ENCODE data around the gene NOL11.
"Not testable (repeated sequence)": the region's sequence is repeated elsewhere in the genome, so short reads cannot be mapped to it uniquely, and the experiment has no call there.

Gene NOL11

DNA sequence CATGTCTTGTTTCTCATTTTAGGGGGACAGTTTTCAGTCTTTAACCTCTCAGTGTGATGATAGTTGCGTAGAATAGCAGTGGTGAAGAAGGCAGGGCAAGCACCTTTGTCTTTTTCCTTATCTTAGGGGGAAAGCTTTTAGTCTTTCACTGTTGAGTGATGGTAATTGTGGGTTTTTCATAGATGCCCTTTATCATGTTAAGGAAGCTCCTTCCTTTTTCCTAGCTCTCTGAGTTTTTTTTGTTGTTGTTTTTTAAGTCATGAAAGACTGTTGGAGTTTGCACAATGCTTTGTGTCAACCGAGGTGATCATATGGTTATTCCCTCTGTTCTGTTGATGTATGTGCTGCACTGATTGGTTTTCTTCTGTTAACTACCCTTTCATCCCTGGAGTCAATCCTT, 15.7 kb downstream of the NOL11 start:
- Histone ChIP-seq H3K9me3 (ENCODE audit: insufficient read depth, low read depth, low read length) (0 out of 2 replicates have a peak, but pooled peaks cover 3% of the 10 kb centered on the region), H3K27ac (ENCODE audit: low read length) (peak overlapping the region; percentile 23), H3K27me3 (ENCODE audit: insufficient read depth, low read length) (no peaks in the 10 kb centered on the region), H3K4me3 (ENCODE audit: low read length) (peak overlapping the region; percentile 39; the same call in 1 of the 2 replicates), H3K9ac (ENCODE audit: low read depth, low read length) (peak overlapping the region; percentile 67; the same call in 1 of the 2 replicates), H3K36me3 (ENCODE audit: insufficient read depth, low read depth, low read length) (peaks cover 98% of the 10 kb centered on the region), H3K4me1 (ENCODE audit: insufficient read depth, low read length) (peaks cover 12% of the 10 kb centered on the region; the same call in 1 of the 2 replicates)

DNA sequence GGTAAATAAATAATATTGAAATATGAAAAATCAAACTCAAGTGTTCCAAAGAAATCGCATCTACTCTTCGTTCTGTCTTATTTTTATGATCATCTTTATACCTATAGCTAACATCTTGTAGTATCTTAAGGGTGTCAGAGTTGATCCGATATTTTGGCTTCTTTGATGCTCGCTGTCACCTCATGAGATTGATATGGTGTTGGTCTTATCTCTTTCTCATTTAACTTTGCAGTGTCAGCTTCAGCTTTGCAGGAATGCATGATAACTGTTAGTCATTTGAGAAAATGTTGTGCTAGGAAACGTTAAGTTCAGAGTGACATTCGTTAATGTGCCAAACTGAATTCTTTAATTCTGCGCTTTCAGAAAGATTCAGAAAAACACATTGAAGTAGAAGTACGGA, 19.4 kb downstream of the NOL11 start:
- Histone ChIP-seq H3K9me3 (ENCODE audit: insufficient read depth, low read depth, low read length) (no peaks in the 10 kb centered on the region), H3K4me1 (ENCODE audit: insufficient read depth, low read length) (peaks cover 12% of the 10 kb centered on the region; the same call in 1 of the 2 replicates), H3K27me3 (ENCODE audit: insufficient read depth, low read length) (no peaks in the 10 kb centered on the region), H3K36me3 (ENCODE audit: insufficient read depth, low read depth, low read length) (peaks cover 97% of the 10 kb centered on the region), H3K27ac (ENCODE audit: low read length) (no peak overlapping the region), H3K9ac (ENCODE audit: low read depth, low read length) (no peak overlapping the region), H3K4me3 (ENCODE audit: low read length) (no peak overlapping the region)

DNA sequence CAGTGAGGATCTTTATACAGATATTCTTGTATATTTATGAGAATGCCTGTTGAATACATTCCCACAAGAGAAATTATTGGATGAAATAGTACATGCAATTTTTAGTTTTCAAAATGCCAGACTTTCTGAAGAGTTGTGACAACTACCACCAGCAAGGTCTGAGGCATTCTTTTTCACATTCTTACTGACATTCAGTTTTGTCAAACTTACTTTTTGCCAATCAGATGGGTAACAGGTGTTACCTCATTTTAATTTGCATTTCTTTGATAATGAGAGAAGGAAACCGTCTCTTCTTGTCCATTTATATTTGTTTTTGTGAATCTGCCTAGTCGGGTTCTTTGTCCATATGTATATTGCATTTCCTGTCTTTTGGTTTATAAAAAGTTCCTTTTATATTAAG, 24.3 kb downstream of the NOL11 start:
- peaks cover 95% of the 10 kb centered on the region for H3K36me3 ChIP-seq (ENCODE audit: insufficient read depth, low read depth, low read length)
- H3K27me3 ChIP-seq (ENCODE audit: insufficient read depth, low read length), result no peaks in the 10 kb centered on the region
- H3K4me1 ChIP-seq (ENCODE audit: insufficient read depth, low read length), result no peaks in the 10 kb centered on the region
- no peak overlapping the region for H3K27ac ChIP-seq (ENCODE audit: low read length)
- no peaks in the 10 kb centered on the region for H3K9me3 ChIP-seq (ENCODE audit: insufficient read depth, low read depth, low read length)
- H3K9ac ChIP-seq (ENCODE audit: low read depth, low read length), result no peak overlapping the region
- no peak overlapping the region for H3K4me3 ChIP-seq (ENCODE audit: low read length)

DNA sequence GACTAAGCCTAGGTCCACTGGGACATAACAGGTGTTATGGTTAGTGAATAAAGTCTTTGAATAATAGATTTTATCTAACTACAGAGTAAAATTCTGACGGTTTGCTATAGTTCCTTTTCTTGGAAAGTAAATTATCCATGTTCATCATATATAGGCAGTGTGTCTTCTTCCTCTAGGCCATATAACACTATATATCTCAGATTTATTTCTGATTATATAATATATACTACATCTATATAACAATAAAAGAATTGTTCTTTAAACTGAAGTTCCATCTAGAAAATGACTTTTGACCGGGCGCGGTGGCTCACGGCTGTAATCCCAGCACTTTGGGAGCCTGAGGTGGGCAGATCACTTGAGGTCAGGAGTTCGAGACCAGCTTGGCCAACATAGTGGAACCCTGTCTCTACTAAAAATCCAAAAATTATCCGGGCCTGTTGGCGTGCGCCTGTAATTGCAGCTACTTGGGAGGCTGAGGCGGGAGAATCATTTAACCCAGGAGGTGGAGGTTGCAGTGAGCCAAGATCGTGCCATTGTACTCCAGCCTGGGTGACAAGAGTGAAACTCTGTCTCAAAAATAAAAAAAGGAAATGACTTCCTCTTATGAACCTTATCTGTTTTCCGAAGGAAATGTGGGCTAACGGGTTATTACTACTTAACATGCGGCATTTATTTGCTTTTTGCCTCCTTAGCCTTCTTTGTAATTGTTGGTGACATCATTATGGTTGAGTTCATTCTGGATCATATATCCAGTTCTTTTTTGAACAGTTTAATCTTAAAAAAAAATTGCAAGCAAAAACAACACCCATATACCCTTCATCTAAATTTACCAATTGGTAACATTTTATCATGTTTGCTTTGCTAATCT, 29.2 kb downstream of the NOL11 start:
- peaks cover 89% of the 10 kb centered on the region for H3K36me3 ChIP-seq (ENCODE audit: insufficient read depth, low read depth, low read length)
- peaks cover 14% of the 10 kb centered on the region; the same call in 1 of the 2 replicates for H3K4me1 ChIP-seq (ENCODE audit: insufficient read depth, low read length)
- H3K27me3 ChIP-seq (ENCODE audit: insufficient read depth, low read length), result no peaks in the 10 kb centered on the region
- H3K4me3 ChIP-seq (ENCODE audit: low read length), result no peak overlapping the region
- H3K9me3 ChIP-seq (ENCODE audit: insufficient read depth, low read depth, low read length), result no peaks in the 10 kb centered on the region
- no peak overlapping the region for H3K27ac ChIP-seq (ENCODE audit: low read length)
- H3K9ac ChIP-seq (ENCODE audit: low read depth, low read length), result no peak overlapping the region

DNA sequence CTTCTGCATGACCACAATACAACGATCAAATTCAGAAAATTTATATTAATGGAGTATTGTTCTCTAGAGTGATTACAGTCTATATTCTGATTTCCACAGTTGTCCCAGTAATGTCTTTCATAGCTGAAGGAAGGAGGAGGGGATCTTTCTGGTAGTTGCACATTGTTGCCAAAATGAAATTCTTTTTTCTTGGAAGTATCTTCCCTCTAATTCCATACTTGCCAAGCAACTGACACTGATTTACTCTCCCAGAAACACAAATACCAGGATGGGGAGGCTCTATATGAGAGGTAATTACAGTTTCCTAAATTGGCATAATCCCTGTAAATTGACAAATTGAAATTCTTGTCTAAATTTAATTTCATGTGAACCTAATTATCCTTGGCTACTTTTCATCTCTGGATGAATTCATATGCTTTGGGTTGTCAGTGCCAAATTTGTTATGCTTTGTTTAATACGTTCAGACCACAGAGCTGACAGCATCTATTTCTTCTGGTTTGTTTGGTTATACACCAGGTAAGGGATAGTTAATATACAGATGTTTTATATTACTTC, 30.0 kb downstream of the NOL11 start:
- Histone ChIP-seq H3K4me3 (ENCODE audit: low read length) (no peak overlapping the region), H3K27ac (ENCODE audit: low read length) (no peak overlapping the region), H3K27me3 (ENCODE audit: insufficient read depth, low read length) (no peaks in the 10 kb centered on the region), H3K9me3 (ENCODE audit: insufficient read depth, low read depth, low read length) (no peaks in the 10 kb centered on the region), H3K36me3 (ENCODE audit: insufficient read depth, low read depth, low read length) (peaks cover 80% of the 10 kb centered on the region), H3K9ac (ENCODE audit: low read depth, low read length) (peak overlapping the region; percentile 18; the same call in 1 of the 2 replicates), H3K4me1 (ENCODE audit: insufficient read depth, low read length) (peaks cover 14% of the 10 kb centered on the region; the same call in 1 of the 2 replicates)

DNA sequence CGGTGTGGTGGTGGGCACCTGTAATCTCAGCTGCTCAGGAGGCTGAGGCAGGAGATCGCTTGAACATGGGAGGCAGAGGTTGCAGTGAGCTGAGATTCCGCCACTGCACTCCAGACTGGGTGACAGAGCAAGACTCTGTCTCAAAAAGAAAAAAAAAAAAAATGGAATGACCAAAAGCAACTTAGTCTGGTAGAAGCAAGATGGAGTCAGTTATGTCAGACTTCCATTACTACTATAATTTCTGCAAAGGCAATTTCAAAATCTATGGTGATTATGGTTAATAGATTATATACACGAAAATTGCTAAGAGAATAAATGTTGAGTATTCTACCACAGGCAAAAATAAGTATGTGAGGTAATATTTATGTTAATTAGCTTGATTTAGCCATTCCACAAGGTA, 32.3 kb downstream of the NOL11 start:
- Histone ChIP-seq H3K27me3 (ENCODE audit: insufficient read depth, low read length) (no peaks in the 10 kb centered on the region), H3K4me1 (ENCODE audit: insufficient read depth, low read length) (peaks cover 19% of the 10 kb centered on the region; the same call in 1 of the 2 replicates), H3K4me3 (ENCODE audit: low read length) (no peak overlapping the region), H3K36me3 (ENCODE audit: insufficient read depth, low read depth, low read length) (peaks cover 60% of the 10 kb centered on the region), H3K9me3 (ENCODE audit: insufficient read depth, low read depth, low read length) (no peaks in the 10 kb centered on the region), H3K27ac (ENCODE audit: low read length) (no peak overlapping the region), H3K9ac (ENCODE audit: low read depth, low read length) (no peak overlapping the region)

DNA sequence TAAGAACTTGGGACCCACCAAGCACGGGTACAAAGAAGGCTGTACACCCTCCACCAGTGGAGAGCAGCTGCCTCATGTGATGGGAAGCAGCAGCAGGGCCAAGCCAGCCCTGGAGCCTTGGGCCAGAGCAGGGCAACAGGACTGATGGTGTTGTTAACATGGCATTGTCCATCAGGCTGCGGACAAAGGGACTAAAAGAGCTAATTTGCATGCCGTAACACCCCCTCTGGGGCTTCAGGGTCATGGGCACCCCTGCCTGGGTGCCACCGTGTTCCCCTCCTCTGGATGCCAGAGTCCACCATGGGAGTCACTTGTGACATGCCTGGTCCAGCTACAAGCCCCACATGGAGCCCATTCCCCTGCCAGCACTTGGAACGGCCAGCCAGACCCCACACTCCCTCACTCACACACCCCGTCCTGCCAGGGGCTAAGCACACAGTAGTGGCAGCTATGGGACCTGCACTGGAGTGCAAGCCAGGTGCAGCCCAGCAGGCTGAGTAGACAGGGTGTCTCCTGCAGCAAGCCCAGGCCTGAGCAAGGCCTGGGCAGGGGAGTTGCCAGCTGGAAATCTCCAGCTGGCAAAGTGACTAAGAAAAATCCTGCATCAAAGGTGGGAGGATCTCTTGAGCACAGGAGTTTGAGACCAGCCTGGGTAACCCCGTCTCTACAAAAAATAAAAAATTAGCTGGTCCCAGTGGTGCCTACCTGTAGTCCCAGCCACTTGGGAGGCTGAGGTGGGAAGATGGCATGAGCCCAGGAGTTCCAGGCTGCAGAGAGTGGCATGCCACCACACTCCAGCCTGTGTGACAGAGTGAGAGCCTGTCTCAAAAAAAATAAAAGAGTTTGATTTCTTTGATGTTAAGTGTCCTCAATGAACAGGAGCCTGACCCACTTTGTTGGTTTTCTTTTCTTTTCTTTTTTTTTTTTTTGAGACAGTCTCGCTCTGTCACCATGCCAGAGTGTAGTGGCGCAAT, 33.7 kb downstream of the NOL11 start:
- H3K27ac ChIP-seq (ENCODE audit: low read length), result peak overlapping the region; percentile 69
- H3K4me1 ChIP-seq (ENCODE audit: insufficient read depth, low read length), result peaks cover 19% of the 10 kb centered on the region; the same call in 1 of the 2 replicates
- H3K9ac ChIP-seq (ENCODE audit: low read depth, low read length), result peak overlapping the region; percentile 46
- H3K4me3 ChIP-seq (ENCODE audit: low read length), result no peak overlapping the region
- H3K27me3 ChIP-seq (ENCODE audit: insufficient read depth, low read length), result no peaks in the 10 kb centered on the region
- H3K36me3 ChIP-seq (ENCODE audit: insufficient read depth, low read depth, low read length), result peaks cover 47% of the 10 kb centered on the region
- H3K9me3 ChIP-seq (ENCODE audit: insufficient read depth, low read depth, low read length), result no peaks in the 10 kb centered on the region; the same call in 1 of the 2 replicates

DNA sequence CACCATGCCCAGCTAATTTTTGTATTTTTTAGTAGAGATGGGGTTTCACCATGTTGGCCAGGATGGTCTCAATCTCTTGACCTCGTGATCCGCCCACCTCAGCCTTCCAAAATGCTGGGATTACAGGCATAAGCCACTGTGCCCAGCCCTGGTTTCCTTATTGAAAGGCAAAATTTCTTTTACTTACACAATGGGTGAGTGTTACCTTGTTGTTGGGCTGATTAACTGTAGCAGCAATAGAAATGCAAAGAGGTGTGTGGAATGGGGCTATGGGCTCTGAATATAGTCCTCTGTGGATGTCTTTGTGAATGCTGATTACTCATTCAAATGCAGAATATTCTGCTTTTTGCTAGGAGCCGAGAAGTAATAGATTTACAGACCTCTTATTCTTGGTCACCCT, 34.4 kb downstream of the NOL11 start:
- Histone ChIP-seq H3K4me3 (ENCODE audit: low read length) (peak overlapping the region; percentile 51; the same call in 1 of the 2 replicates), H3K4me1 (ENCODE audit: insufficient read depth, low read length) (peaks cover 19% of the 10 kb centered on the region; the same call in 1 of the 2 replicates)
- not testable (repeated sequence) for H3K27ac ChIP-seq (ENCODE audit: low read length)

DNA sequence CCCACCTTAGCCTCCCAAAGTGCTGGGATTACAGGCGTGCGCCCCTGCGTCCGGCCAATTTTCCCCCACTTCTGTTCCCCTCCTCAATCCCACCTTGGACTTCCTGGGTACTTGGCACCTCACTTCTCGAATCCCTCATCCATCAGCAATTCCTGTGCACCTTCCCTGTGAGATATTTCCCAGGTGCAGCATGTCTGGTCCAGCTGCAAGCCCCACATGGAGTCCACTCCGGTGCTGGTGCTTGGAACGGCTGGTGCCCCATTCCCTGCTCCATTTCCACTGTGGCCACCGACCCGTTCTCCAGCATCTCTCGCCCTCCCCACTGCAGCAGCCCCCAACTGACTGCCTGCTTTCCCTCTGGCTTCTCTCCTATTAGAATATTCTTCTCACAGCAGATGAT, 35.3 kb downstream of the NOL11 start:
- Histone ChIP-seq H3K27ac (ENCODE audit: low read length) (peak overlapping the region; percentile 73), H3K27me3 (ENCODE audit: insufficient read depth, low read length) (no peaks in the 10 kb centered on the region), H3K9ac (ENCODE audit: low read depth, low read length) (peak overlapping the region; percentile 43; the same call in 1 of the 2 replicates), H3K36me3 (ENCODE audit: insufficient read depth, low read depth, low read length) (peaks cover 31% of the 10 kb centered on the region), H3K4me1 (ENCODE audit: insufficient read depth, low read length) (peaks cover 19% of the 10 kb centered on the region; the same call in 1 of the 2 replicates), H3K9me3 (ENCODE audit: insufficient read depth, low read depth, low read length) (no peaks in the 10 kb centered on the region; the same call in 1 of the 2 replicates), H3K4me3 (ENCODE audit: low read length) (no peak overlapping the region)

More for the DNA sequence above, 34.4 kb downstream of the NOL11 start:
- H3K9me3 ChIP-seq (ENCODE audit: insufficient read depth, low read depth, low read length); H3K9ac ChIP-seq (ENCODE audit: low read depth, low read length); H3K27me3 ChIP-seq (ENCODE audit: insufficient read depth, low read length): not testable (repeated sequence)
- peaks cover 39% of the 10 kb centered on the region for H3K36me3 ChIP-seq (ENCODE audit: insufficient read depth, low read depth, low read length)

DNA sequence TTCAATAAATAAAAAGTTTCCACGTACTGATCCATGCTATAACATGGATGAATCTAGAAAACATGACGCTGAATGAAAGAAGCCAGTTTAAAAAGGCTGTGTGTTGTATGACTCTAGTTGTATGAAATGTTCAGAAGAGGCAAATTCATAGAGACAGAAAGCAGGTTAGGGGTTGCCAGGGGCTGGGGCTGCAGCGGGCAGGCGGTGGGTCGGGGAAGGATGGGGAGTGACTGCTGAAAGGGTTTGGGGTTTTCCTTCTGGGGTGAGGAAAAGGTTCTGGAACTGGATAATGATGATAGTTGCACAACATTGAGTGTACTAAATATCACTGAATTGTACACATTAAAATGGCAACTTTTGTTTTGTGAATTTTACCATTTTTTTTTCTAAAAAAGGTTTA, 36.3 kb downstream of the NOL11 start:
- H3K4me3 ChIP-seq (ENCODE audit: low read length), result no peak overlapping the region
- no peak overlapping the region for H3K9ac ChIP-seq (ENCODE audit: low read depth, low read length)
- no peaks in the 10 kb centered on the region for H3K27me3 ChIP-seq (ENCODE audit: insufficient read depth, low read length)
- H3K36me3 ChIP-seq (ENCODE audit: insufficient read depth, low read depth, low read length), result peaks cover 21% of the 10 kb centered on the region; the same call in 1 of the 2 replicates
- no peaks in the 10 kb centered on the region; the same call in 1 of the 2 replicates for H3K9me3 ChIP-seq (ENCODE audit: insufficient read depth, low read depth, low read length)
- H3K4me1 ChIP-seq (ENCODE audit: insufficient read depth, low read length), result peaks cover 19% of the 10 kb centered on the region; the same call in 1 of the 2 replicates
- no peak overlapping the region for H3K27ac ChIP-seq (ENCODE audit: low read length)

DNA sequence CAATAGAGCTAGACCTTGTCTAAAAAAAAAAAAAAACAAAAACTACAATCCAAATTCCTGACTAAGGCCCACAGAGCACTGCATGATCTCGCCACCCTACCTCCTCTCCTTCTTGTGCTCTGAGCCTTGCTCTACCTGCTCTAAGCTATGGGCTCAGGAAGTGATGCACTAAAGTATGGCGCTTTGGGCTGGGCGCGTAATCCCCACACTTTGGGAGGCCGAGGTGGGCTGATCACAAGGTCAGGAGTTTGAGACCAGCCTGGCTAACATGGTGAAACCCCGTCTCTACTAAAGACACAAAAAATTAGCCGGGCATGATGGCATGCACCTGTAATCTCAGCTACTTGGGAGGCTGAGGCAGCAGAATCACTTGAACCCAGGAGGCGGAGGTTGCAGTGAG, 37.0 kb downstream of the NOL11 start:
- H3K4me3 ChIP-seq (ENCODE audit: low read length); H3K9me3 ChIP-seq (ENCODE audit: insufficient read depth, low read depth, low read length); H3K27me3 ChIP-seq (ENCODE audit: insufficient read depth, low read length); H3K9ac ChIP-seq (ENCODE audit: low read depth, low read length); H3K27ac ChIP-seq (ENCODE audit: low read length): not testable (repeated sequence)
- peaks cover 16% of the 10 kb centered on the region; the same call in 1 of the 2 replicates for H3K36me3 ChIP-seq (ENCODE audit: insufficient read depth, low read depth, low read length)
- peaks cover 21% of the 10 kb centered on the region; the same call in 1 of the 2 replicates for H3K4me1 ChIP-seq (ENCODE audit: insufficient read depth, low read length)
